Cortex of kidney (tissue), 1 donor: ENCODE data around the gene MS4A1.
"Not testable (repeated sequence)": the region's sequence is repeated elsewhere in the genome, so short reads cannot be mapped to it uniquely, and the experiment has no call there.

Source experiments
- DNase-seq: peaks from one replicate; lab custom pipeline; 2025; lab: John Stamatoyannopoulos, UW

Gene MS4A1

GRCh38 chr11:60455531-60456042 is at the start of gene MS4A1:
MS4A1 (plus strand) TSS chr11:60455847; CDS start chr11:60462375, 6,528 bp downstream.
- DNase-seq: no peak

GRCh38 chr11:60420015-60420414 is 35.6 kb upstream of the MS4A1 start:
- DNase-seq: no peak

GRCh38 chr11:60422609-60423008 is 33.0 kb upstream of the MS4A1 start:
- no peak for DNase-seq

- no peak for DNase-seq
These were observed 27.1 kb upstream of the MS4A1 start for GRCh38 chr11:60428517-60428916.

GRCh38 chr11:60429272-60429671 is 26.4 kb upstream of the MS4A1 start, which contains the start of gene MS4A5:
MS4A5 (plus strand) TSS chr11:60429572; CDS start chr11:60429675, 103 bp downstream.
- no peak for DNase-seq

- no peak for DNase-seq
These were observed 24.4 kb upstream of the MS4A1 start for GRCh38 chr11:60431251-60431650.

- DNase-seq: no peak
These were observed 22.2 kb upstream of the MS4A1 start for GRCh38 chr11:60433401-60433800.

- no peak for DNase-seq
These were observed 8.6 kb upstream of the MS4A1 start for GRCh38 chr11:60447070-60447469.

- no peak for DNase-seq
These were observed 7.8 kb upstream of the MS4A1 start for GRCh38 chr11:60447846-60448245.

- DNase-seq: not testable (repeated sequence)
These were observed 4.5 kb upstream of the MS4A1 start for GRCh38 chr11:60451185-60451584.

- DNase-seq: no peak
These were observed 1.4 kb upstream of the MS4A1 start for GRCh38 chr11:60454212-60454611.

- DNase-seq: no peak
These were observed 1.9 kb downstream of the MS4A1 start for GRCh38 chr11:60457576-60457975.

GRCh38 chr11:60459345-60459744 is 3.7 kb downstream of the MS4A1 start:
- DNase-seq: no peak

GRCh38 chr11:60468829-60469228 is 13.2 kb downstream of the MS4A1 start:
- DNase-seq: no peak

- DNase-seq: no peak
These were observed 14.1 kb downstream of the MS4A1 start for GRCh38 chr11:60469723-60470122.

GRCh38 chr11:60477035-60477445 is 21.4 kb downstream of the MS4A1 start:
- DNase-seq: no peak

- DNase-seq: no peak
These were observed 26.7 kb downstream of the MS4A1 start for GRCh38 chr11:60482361-60482760.

- no peak for DNase-seq
These were observed 30.3 kb downstream of the MS4A1 start for GRCh38 chr11:60485987-60486386.

- DNase-seq: no peak
These were observed 36.9 kb downstream of the MS4A1 start, which contains the start of gene MS4A12 for GRCh38 chr11:60492488-60493009. MS4A12 (plus strand) TSS chr11:60492778; CDS start chr11:60497319, 4,541 bp downstream.

- no peak for DNase-seq
These were observed 37.8 kb downstream of the MS4A1 start for GRCh38 chr11:60493454-60493853.

GRCh38 chr11:60498399-60498798 is 42.8 kb downstream of the MS4A1 start:
- no peak for DNase-seq

GRCh38 chr11:60498853-60499252 is 43.2 kb downstream of the MS4A1 start:
- no peak for DNase-seq

- no peak for DNase-seq
These were observed 44.7 kb downstream of the MS4A1 start for GRCh38 chr11:60500276-60500910.
